Transverse colon (tissue), 4 donors: ENCODE data around the gene ADIPOQ.

Source experiments
- POLR2AphosphoS5 ChIP-seq, 3 donors: sonication (generic); formaldehyde crosslinking; IDR thresholded peaks; one replicate each; pipeline ENCODE4 v1.6.1; 2016; ENCODE audit warnings: antibody characterized with exemption in 3 of 3
- TF ChIP-seq, protein P1 (sequence below), 5 experiments: fragments of 200-600 bp in 3 of 5; fragments of 450-650 bp in 2 of 5; sonication (generic) in 3 of 5; IDR thresholded peaks; 1 replicate in 2 of 5; 2 replicates in 3 of 5; pipeline ENCODE4 v1.5.1; 2016 to 2017; ENCODE audit warnings: antibody characterized with exemption in 5 of 5, inconsistent platforms in 3 of 5, mild to moderate bottlenecking in 2 of 5, moderate library complexity in 1 of 5

DNA sequence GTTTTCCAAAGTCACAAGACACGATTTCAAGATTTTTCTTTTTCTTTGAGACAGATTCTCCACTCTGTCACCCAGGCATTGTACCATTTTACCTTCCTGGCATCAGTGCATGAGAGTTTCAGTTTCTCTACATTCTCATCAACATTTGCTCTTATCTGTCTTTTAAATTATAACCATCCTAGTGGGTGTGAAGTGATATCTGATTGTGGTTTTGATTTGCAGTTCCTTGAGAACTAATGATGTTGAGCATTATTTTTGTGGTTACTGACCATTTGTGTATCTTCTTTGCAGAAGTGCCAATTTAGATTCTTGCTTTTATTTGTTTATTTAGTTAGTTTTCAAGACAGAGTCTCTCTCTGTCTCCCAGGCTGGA is 41.2 kb downstream of the ADIPOQ start:
- TF ChIP-seq, protein P1, sequence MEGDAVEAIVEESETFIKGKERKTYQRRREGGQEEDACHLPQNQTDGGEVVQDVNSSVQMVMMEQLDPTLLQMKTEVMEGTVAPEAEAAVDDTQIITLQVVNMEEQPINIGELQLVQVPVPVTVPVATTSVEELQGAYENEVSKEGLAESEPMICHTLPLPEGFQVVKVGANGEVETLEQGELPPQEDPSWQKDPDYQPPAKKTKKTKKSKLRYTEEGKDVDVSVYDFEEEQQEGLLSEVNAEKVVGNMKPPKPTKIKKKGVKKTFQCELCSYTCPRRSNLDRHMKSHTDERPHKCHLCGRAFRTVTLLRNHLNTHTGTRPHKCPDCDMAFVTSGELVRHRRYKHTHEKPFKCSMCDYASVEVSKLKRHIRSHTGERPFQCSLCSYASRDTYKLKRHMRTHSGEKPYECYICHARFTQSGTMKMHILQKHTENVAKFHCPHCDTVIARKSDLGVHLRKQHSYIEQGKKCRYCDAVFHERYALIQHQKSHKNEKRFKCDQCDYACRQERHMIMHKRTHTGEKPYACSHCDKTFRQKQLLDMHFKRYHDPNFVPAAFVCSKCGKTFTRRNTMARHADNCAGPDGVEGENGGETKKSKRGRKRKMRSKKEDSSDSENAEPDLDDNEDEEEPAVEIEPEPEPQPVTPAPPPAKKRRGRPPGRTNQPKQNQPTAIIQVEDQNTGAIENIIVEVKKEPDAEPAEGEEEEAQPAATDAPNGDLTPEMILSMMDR (IDR thresholded peaks at IDR 0.05) = no peak
- no peak for TF ChIP-seq POLR2AphosphoS5 (IDR thresholded peaks at IDR 0.05)
